Middle frontal gyrus (tissue), 1 donor: Measurements from ENCODE around the gene CKB.

Source experiments
- DNase-seq: peaks from one replicate; pipeline ENCODE4 v3.0.0-alpha.2; 2015; ENCODE audit warnings: low spot score; ENCODE audit errors: extremely low spot score

Gene CKB

GRCh38 chr14:103549361-103550311, 27.0 kb upstream of the CKB start:
- no peak for DNase-seq

GRCh38 chr14:103548463-103549351, 26.1 kb upstream of the CKB start:
- no peak for DNase-seq

DNA sequence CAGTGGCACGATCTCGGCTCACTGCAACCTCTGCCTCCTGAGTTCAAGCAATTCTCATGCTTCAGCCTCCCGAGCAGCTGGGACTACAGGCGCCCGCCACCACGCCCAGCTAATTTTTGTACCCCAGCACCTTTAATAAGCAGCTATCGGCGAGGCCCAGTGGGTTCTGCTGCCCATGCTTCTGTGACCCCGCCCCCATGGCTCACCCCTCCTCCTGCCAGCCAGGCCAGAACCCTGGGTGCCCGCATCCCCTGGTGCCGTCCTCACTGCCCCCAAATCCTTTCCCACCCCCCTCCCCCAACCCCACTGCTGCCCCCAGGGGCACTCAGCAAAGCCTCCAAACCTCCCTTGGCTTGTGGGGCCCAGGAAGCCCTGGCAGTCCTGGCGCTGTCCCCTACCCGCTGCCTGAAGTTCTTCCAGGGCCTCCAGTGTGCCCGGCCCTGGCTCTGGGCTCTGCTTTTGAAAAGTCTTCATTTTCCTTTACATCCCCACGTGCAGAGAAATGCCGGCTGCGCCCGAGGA, 25.4 kb upstream of the CKB start:
- no peak for DNase-seq

DNA sequence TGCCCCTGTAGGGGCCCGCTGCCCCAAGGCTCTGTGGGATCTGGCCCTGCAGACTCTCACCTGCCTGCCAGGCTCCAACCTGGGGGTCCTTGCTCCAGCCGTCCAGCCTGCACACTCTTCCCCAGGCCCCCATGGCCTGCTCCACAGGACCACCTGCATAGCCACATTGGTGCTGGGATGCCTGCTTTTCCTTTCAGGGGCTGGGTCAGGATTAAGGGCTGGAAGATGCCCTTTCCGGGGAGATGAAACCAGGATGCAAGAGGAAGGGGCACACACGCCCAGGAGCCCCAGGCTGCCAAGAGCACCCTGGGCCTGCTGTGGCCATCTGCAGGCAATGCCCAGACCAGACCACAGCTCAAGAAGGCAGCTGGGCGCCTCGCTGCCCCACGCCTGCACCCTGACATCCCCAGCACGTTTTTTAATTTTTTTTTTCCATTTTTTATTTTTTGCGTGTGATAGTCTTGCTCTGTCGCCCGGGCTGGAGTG, 24.9 kb upstream of the CKB start:
- DNase-seq, result no peak

- DNase-seq, result no peak
Observed at GRCh38 chr14:103546652-103547454, 24.2 kb upstream of the CKB start.

GRCh38 chr14:103545915-103546651, 23.5 kb upstream of the CKB start:
- no peak for DNase-seq

GRCh38 chr14:103545219-103545914, 22.7 kb upstream of the CKB start:
- no peak for DNase-seq

DNA sequence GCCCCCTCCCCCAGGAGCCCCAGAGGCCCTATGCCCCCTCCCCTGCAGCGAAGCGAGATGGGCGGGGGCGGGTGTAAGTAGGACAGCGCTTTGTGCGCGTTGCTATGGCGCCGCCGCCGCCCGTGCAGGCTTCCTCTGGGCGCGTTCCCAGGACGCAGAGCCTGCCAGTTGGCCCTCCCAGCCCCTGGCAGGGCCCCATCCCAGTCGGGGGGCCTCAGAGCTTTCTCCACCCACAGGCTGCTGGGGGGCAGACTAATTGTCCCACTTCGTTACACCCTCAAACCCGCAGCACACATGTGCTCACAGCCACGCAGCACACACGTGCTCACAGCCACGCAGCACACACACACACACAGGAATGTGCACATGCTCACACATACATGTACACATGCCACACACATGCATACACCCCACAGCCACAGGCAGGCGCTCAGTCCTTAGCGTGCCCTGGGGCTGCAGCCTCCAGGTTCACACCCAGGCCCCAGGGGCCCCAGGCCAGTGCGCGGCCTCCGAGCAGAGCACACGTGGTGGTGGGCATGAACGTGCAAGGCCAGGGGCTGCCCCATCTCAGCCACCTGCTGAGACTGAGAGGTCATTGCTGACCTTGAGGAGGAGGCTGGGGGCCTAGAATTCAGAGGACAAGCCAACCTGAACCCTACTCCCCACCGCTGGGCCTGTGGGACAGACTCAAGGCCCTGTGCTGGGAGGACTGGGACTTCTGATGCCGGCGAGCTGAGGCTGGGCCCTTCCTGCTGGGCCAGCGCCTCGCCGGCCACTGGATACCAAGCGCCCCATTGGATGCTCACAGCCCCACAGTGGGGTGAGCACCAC, 22.0 kb upstream of the CKB start:
- peak; percentile 69 for DNase-seq

- DNase-seq, result no peak
Observed at GRCh38 chr14:103543721-103544387, 21.2 kb upstream of the CKB start.

GRCh38 chr14:103543140-103543539, 20.5 kb upstream of the CKB start:
- no peak for DNase-seq

DNA sequence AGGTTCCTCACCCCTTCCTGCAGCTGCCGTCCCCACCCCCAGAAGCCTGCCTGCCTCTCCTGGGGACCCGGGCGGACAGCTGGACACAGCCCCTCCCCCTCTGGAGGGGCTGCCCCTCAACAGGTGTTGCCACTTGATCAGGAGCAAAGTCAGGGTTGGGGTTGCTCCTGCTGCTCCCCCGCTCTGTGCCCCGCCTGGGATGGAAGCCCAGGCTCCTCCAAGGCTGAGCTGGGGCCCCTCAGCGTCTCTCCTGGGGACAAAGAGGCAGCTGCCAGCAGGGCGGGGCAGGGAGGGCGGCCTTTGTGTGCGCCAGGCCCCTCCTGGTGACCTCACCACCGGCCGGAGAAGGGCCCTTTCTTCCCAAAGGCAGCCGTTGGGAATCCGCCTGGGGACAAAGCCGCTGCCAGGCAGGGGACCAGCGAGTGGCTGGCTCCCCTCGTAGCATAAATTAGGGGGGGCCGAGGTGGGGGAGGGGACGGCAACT, 20.0 kb upstream of the CKB start:
- DNase-seq, result peak; percentile 83

- no peak for DNase-seq
Observed at GRCh38 chr14:103541709-103542604, 19.3 kb upstream of the CKB start.

DNA sequence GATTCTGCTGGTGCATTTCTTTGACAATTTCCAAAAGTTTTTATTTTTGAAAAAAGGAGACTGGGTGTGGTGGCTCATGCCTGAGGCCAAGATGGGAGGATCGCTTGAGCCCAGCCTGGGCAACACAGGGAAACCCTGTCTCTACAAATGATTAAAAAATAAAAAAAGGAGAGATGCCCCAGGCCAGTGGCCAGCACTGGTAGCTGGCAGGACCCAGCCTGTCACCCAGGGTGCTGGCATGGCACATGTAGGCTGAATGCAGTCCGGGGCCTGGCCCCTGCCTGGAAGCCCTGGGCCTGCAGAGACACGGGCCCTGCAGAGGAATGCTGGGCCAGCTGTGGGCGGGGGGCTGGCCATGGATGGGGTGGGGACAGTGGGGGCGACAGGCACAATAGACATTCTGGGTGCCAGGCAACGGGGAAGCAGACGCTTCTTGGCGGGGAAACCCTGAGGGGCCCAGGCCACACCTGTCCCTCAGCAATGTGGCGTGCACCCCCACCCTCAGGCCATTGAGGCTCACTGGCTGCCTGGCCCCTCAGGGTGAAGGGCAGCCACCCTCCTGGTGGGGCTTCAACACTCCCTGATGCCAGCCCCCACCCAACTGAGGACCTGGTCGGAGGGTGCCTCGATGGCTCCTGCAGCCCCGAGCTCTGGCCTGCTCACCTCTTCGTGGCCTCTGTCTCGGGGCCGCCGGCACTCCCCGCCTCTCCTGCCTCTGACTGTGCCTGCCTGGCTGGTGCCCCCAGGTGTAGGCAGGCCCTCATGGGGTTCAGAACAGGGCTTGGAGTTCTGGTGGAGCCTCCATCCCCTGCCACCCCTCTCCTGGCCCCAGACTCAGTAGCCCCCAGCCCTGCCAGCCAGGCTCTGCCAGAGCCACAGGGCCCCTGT, 18.4 kb upstream of the CKB start:
- no peak for DNase-seq

DNA sequence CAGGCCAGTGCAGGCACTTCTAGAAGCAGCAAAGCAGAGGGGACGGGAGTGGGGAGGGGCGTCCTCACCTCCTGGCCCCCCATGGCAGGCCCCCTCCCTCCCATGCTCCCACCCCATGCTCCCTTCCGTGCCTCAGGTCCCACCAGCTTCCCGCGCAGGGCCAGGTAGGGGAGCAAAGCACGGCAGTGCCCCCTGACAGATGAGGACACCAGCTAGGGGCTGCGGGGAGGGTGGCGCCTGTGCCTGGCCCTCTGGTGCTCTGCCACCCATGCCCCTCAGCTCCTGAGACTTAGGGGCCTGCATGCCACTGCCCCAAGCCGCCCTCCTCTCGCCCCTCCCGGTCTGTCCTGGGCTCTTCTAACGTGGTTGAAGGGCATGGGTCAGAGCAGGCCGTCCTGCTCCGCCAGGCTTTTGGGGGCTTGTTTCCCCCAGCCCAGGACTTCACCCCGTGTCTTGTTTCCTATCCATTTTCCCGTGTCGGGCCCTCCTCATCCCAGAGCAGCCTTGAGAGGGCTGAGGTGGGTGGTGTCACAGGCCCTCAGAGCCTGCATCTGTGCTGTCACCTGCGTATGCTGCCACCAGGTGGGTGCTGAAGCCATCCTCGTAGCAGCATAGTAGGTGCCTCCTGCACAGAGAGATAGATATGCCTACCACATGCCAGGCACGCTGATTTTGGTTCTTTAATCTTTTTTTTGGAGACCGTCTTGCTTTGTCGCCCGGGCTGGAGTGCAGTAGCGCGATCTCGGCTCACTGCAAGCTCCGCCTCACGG, 16.6 kb upstream of the CKB start:
- no peak for DNase-seq
